Measurements from ENCODE around the gene MAPRE3. TPM values are rescaled to one million over a fixed set of nuclear protein-coding genes. Genes with fewer than 3 reads are reported as not detected.

Gene MAPRE3
- total RNA-seq, 4 donors from 2014 or later = 8.5 to 18.6 (median 12.4) TPM

GRCh38 chr2:27032495-27033252, 62.2 kb downstream of the MAPRE3 start, which contains the start of gene TMEM214:
Gene TMEM214, plus strand, starts transcription at chr2:27032965. Its CDS starts 51 bp downstream, at chr2:27033016.
- H3K4me3 ChIP-seq = peak within 1 kb of the TSS; percentile 80 to 90
- no peaks in the 10 kb centered on the region for H3K27me3 ChIP-seq
- WGBS, 2 donors (ENCODE audit: low coverage in 1 of 2) = 0 to 1% methylated on average over 12 to 14 of the region's 76 CpGs
- TF ChIP-seq POLR2AphosphoS5 (IDR thresholded peaks at IDR 0.05) = peak; percentile 66
- no peak for TF ChIP-seq EP300 (IDR thresholded peaks at IDR 0.05)
- TF ChIP-seq POLR2A (IDR thresholded peaks at IDR 0.05) = peak; percentile 73 to 77
- TF ChIP-seq CTCF (IDR thresholded peaks at IDR 0.05) = peak in 3 of 4 experiments; percentile 25 to 39 (median 25)
- H3K4me1 ChIP-seq = peaks cover 0 to 41% (median 9%) of the 10 kb centered on the region in 3 donors
- ATAC-seq = peak; percentile 98
- H3K27ac ChIP-seq = peak within 1 kb of the TSS; percentile 51 to 90 (median 86)
- peaks cover 0 to 46% of the 10 kb centered on the region in 2 donors for H3K36me3 ChIP-seq
- H3K9me3 ChIP-seq = no peaks in the 10 kb centered on the region

GRCh38 chr2:27033253-27033852, 62.9 kb downstream of the MAPRE3 start:
- H3K4me3 ChIP-seq = peak overlapping the region; percentile 80 to 90
- TF ChIP-seq POLR2A (IDR thresholded peaks at IDR 0.05) (no peak), EP300 (IDR thresholded peaks at IDR 0.05) (no peak), POLR2AphosphoS5 (IDR thresholded peaks at IDR 0.05) (no peak), CTCF (IDR thresholded peaks at IDR 0.05) (no peak)
- ATAC-seq = no peak
- peaks cover 0 to 46% of the 10 kb centered on the region in 2 donors for H3K36me3 ChIP-seq
- no peaks in the 10 kb centered on the region for H3K9me3 ChIP-seq
- H3K27ac ChIP-seq = peak overlapping the region; percentile 51 to 90 (median 86)
- H3K27me3 ChIP-seq = no peaks in the 10 kb centered on the region
- 9 to 20% methylated on average over 1 to 7 of the region's 11 CpGs for WGBS, 2 donors (ENCODE audit: low coverage in 1 of 2)
- peaks cover 0 to 41% (median 9%) of the 10 kb centered on the region in 3 donors for H3K4me1 ChIP-seq

GRCh38 chr2:27038012-27038411, 67.6 kb downstream of the MAPRE3 start:
- Histone ChIP-seq H3K4me1 (peaks cover 0 to 36% (median 9%) of the 10 kb centered on the region in 3 donors), H3K4me3 (no peak overlapping the region), H3K27ac (no peak overlapping the region), H3K36me3 (peaks cover 0 to 71% of the 10 kb centered on the region in 2 donors), H3K9me3 (no peaks in the 10 kb centered on the region), H3K27me3 (no peaks in the 10 kb centered on the region)
- no peak for TF ChIP-seq EP300 (IDR thresholded peaks at IDR 0.05)
- TF ChIP-seq POLR2A (IDR thresholded peaks at IDR 0.05) = no peak
- TF ChIP-seq POLR2AphosphoS5 (IDR thresholded peaks at IDR 0.05) = no peak
- no peak for TF ChIP-seq CTCF (IDR thresholded peaks at IDR 0.05)
- no CpG with 5 or more reads among the region's 6 CpGs for WGBS, 2 donors (ENCODE audit: low coverage in 1 of 2)
- no peak for ATAC-seq

- no peak overlapping the region for H3K27ac ChIP-seq
- WGBS, 2 donors (ENCODE audit: low coverage in 1 of 2) = 75 to 85% methylated on average over 8 to 13 of the region's 17 CpGs
- peaks cover 0 to 71% of the 10 kb centered on the region in 2 donors for H3K36me3 ChIP-seq
- no peak for ATAC-seq
- H3K9me3 ChIP-seq = no peaks in the 10 kb centered on the region
- H3K4me1 ChIP-seq = peaks cover 0 to 29% (median 5%) of the 10 kb centered on the region in 3 donors
- no peaks in the 10 kb centered on the region for H3K27me3 ChIP-seq
- TF ChIP-seq EP300 (IDR thresholded peaks at IDR 0.05) (no peak), POLR2AphosphoS5 (IDR thresholded peaks at IDR 0.05) (no peak), CTCF (IDR thresholded peaks at IDR 0.05) (no peak), POLR2A (IDR thresholded peaks at IDR 0.05) (no peak)
- no peak overlapping the region for H3K4me3 ChIP-seq
Measured at GRCh38 chr2:27038631-27039339, 68.3 kb downstream of the MAPRE3 start.
